GM18870 (cell line): ENCODE data around the gene CREB5.

Source experiments
- ATAC-seq: cut with Tn5 transposase; IDR thresholded peaks from one replicate; pipeline ENCODE4 v1.9.1; 2021; ENCODE audit warnings: moderate library complexity; ENCODE audit not compliant: unreplicated experiment

Gene CREB5

DNA sequence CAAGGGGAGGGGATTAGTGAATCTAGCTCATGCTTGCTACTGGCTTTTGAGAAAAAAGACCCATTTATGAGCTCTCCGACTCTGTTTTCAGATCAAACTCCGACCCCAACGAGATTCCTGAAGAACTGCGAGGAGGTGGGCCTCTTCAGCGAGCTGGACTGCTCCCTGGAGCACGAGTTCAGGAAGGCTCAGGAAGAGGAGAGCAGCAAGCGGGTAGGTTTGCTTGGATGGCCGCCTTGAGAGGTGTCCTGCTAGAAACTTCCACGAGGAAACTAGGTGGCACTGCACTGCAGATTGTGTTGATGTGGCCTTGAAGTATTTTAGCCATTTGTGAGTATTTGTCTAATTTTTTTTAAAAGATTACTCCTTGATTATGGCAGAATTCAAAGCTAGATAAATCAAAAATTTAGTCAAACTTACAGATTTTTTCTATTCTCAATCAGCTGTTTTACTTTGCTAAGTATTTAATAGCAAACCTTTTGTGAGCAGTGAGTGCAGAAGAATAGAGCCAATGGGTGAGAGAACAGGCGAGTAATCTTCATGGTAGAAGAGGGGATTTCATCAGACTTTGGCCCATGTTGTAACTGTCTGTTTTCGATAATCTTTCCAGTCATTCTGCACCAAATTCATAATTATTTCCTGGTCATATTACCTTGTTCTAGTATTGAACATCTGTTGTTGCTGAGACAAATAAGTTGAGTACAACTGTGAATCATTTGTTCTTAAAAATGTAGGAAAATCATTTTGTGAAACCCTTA lies 95.4 kb downstream of the CREB5 start:
- no peak for ATAC-seq

DNA sequence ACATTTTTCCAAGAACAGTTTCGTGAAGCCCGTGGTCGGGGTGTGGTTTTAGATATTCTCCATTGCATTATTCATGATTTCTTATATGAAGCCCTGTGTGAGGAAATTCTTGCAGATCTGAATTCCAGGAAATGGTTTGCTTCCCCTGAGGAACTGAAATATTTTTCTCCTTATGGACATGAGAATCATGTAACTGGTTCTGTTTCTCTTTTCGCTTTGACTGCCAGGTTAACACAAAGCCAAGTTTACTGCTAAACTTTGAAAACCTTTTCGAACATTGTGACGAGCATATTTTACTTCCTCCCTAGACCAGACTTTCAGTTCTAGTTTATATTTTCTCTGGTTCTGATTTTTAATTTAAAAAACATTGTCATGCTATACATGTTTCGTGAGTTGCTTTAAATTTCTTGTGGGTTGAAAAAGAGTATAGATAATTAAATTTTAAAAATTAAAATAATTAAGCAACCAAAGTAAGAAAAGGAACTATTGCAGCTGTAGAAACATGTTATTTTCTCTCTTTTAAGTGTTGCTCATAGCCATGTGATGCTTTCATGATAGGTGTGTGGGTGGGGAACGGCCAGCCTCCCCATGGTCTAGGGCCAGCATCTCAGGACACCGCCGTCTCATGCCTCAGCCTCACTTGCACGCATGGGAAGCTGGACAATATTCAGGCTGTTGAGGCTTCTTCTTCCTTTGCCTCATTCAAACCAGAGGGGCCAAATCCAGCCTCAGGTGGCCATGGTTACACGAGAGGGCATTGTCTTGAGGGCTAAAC lies 97.1 kb downstream of the CREB5 start:
- ATAC-seq: no peak

DNA sequence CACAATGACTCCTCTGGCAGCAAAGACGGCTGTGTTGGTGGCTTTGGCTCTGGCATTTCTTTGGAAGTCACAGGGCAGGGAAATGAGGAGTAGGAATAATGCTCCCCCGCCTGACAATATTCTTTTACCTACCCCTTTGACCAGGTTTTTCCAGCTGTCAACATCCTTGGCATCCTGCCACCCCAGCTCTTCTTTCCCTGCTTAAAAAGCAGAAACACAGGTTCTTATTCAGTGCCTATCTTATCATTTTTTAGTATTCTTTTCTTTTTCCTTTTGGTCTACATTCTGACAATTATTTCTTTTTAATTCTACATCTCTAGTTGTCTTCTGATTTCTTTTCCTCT lies 97.7 kb downstream of the CREB5 start:
- ATAC-seq: no peak

DNA sequence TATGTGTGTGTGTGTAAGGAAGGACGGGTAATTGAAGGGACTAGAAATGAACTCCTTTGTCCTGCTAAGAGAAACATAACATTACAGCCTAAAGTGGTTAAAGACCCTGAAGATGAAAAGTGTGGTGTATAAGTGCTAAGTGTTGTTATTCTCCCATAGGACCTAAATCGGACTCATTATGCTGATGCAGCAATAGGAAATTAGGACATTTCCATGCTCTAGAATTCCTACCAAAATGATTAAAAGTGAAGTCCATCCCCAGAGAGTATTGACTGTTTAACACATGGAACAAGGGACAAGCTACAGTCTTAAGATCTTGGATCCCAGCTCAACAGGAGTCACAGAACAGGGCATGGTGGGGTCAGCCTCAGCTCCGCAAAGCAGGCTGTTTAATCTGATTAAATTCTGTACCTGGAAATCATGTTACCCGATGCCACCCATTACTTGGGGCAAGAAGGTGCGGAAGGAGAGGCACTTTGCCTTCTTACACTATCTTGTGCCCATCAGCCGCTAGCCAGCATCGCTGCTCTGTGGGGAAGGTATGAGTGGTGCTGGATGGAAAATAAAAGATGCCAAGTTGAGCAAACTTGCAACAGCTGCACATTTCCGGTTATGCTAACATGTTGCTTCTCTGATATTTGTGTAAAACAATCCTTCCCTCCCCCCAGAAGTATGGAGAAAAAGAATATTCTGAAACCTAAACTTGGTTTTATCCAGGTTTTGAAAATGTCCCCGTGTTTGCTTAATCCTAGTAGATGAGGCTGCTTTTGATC lies 100.5 kb downstream of the CREB5 start:
- no peak for ATAC-seq

DNA sequence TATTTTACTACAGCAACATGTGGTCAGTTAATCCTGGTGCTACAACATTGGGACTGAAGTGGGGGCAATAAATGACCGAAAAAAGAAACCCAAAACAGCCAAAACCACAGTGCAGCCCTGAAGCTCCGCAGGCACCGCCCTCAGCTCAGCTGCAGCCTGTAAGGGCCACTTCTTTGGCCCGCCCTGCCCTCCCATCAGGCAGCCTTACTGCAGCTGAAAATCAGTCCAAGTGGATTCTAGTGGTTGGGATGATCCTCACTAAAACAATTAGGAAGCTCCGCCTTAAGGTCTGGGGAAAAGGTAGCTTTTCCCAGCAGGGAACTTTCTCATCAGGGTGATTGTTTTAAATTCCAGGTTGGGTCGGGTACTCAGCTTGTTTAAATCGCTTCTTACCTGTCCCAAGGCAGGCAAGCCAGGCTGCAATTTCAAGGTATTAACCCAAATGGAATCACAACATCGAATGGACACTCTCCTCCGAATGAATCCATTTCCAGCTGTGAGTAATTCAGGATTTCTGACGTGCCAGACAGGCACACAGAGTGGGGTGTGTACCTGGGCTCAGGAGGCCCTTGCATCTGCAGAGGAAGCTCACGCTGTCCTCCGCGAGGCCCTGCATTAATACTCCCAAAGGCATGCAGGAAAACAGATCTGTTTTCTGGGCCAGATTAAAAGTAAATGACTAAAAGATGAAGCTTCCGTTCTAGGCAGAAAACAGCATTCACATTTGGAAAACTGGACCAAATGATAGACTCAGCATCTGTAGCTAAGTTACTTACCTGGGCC lies 104.3 kb downstream of the CREB5 start:
- ATAC-seq: no peak

DNA sequence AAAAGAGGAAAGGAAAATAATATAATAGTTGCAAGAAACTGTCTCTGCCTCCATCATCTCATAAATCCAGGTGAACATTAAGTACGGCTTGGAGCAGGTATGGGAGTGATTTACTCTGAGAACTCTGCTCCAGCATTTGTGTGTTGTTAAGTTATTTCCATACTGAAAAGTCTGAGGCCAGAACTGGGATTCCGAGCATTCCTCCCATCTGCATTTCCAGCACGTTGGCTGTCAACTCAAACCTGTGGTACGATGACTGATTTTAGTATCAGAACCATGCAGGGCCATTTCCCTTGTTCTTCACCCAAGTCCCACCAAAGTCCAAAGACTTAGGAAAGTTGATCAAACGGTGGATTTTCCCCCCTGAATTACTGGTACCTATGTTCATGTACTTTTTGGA lies 104.9 kb downstream of the CREB5 start:
- no peak for ATAC-seq

DNA sequence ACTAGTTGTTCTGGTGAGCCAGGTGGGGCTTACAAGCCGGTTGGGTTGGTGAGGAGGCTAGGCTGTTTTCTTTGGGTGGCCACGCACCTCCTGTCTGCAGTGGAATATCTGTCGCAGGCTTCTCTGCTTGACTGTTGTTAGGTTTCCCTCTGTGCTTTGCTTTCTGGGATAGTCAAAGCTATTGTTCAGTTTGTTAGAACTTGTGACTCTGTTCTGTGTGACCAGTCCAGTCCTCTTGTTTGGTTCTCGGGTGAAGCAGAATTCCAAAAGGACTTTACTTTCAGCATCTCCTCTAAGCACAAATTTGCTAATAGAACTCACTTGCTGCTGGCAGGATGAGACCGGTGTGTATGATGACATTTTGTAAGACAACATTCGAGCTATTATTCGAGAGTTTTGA lies 105.3 kb downstream of the CREB5 start:
- no peak for ATAC-seq

DNA sequence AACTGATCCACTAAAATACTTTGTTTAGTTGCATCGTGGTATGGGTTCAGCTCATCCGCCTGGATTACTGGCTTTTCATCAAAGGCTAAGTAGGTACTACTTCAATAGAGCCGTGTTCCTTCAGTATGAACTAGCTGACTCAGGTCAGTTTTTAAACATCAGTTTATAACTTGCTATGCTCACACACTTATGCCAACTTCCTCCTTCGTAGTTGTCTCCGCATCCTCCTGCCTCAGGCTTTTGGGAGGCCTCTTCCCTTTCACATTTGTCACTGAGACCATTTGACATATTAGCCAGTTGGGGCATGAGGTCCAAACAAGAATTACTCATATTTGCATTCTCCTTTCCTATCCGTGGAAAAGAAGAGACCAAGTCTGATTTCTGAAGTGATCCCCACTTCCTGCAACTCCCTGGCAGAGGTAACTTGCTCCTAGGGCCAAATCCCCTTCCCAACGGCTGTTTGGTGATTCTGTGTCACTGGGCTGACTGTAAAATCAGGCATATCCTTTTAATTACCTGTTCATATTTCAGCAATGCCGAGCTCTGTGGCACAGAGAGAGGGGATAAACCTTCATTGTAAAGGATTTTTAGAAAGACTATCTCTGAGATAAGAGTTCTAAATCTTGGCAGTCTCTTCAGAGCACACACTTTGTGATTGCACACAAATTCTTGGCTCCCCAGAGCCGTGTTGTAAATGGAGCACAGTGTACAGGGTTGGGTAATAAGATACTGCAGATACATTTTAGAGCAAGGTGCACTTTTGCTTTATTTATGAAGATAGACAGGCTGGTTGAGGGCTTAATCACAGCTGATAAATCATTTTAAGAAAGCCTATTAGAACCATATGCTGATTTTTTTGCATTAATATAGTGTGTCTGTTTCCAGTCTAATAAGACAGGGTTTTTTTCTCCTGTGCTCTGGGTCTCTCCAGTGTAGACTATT lies 108.0 kb downstream of the CREB5 start:
- ATAC-seq: no peak

DNA sequence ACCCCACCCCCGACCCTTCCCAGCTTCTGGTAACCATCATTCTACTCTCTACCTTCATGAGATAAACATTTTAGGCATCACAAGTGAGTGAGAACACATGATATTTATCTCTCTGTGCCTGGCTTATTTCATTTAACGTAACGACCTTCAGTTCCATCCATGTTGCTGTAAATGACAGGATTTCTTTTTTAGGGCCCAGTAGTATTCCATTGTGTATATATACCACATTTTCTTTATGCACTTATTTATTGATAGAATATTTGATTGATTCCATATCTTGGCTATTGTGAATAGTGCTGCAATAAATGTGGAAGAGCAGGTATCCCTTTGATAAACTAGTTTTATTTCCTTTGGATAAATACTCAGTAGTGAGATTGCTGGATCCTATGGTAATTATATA lies 112.7 kb downstream of the CREB5 start:
- no peak for ATAC-seq

DNA sequence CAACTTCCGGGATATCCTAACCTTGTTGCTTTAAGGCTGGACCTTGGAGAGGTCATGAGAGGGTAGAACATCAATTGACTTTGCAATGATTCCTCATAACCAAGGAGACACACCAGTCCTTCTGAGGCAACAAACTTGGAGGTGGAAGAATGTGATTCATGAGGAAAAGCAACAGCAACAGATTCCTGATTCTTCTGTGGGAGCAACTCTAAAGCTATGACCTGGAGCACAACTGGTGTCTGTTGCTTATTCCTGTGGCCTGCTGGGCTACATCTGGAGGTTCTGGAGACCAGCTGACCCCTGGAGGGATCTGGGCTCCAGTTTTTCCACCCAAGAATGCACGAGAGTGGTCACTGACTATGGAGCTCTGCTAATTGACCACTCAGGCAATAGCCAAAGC lies 116.6 kb downstream of the CREB5 start:
- no peak for ATAC-seq

DNA sequence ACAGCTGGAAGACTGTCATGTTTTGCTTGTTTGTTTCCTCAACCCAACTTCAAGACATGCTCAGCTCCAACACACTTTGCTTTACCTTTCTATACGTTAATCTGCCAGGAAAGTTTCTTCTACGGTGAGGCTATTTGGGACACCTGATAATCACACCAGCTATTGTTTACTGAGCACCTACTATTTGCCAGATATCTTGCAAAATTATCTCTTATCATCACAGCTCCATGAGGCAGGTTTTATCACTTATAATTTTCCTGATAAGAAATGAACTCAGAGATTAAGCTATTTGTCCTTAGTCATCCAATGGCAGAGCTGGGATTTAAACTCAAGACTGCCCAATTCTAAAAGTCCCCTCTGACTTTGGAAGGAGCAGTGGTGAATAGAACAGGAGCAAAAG lies 117.4 kb downstream of the CREB5 start:
- no peak for ATAC-seq

DNA sequence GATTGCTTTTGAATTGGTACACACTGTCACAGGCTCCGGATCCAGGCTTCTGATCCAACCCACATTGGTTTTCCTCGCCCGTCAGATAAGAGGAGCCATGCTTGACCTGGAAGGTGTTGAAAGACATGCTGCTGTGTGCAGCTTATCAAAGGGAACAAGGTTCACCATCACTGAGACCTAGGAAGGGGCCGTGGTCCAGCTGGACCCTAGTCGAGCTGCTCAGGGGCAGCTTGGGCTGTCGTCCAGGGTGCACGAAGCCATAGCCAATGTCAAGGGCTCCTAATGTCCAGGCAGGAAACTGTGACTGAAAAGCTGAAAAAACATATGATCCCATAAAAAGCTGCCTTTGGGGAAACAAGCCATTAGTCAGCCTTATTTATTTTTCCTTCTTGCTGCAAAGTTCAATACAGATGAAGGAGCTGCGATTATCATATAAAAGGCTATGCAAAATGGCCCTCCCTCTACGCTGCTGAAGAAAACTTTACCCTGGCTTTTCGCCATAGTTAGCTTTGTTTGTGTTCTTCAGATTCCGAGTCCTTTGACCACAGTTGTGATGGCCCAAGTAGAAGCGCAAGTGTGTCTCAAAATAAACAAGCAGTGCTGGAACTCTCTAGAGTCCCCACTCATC lies 118.0 kb downstream of the CREB5 start:
- ATAC-seq: no peak

DNA sequence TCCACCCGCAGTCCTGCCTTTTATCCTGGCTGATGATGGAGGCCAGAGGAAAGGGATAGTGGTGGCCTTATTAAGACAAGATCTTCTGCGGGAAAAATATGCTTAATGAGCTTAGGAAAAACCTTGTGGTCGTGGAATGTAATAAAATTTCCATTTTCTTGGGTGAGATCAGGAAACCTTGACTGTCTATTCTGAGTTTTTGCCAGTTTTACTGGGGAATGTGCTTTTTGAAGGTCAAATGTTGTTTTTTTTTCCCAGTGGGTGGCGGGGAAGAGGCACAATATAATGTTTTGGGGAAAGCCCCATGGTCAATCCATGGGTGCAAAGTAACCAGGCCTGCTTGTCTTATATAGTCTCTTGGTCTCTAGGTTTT lies 118.5 kb downstream of the CREB5 start:
- no peak for ATAC-seq

DNA sequence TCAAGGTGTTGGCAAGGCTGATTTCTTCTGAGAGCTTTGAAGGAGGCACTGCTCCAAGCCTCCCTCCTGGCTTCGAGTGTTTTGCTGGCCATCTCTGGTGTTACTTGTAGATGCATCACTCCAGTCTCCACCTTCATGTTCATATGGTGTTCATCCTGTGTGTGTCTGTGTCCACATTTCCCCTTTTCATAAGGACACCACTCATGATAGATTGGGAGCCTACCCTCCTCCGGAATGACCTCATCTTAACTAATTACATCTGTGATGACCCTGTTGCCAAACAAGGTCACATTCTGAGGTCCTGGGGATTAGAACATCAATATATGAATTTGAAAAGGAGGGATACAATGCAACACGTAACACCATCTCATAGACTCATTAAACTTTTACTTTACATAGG lies 119.0 kb downstream of the CREB5 start:
- no peak for ATAC-seq

DNA sequence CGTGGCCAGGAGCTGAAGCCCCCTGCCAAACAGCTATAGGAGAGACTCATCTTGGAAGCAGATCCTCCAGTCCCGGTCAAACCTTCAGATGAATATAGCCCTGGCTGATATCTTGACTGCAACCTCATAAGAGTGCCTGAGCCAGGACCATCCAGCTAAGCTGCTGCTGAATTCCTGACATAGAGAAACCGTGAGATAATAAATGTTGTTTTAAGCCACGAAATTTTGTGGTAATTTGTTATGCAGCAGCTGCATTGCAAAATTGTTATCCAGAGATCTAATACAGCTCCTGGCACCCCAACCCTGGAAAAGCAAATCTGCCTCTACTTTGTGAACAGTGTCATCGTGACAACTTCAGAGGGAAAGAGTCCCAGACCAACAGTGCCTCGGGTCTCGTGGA lies 119.9 kb downstream of the CREB5 start:
- no peak for ATAC-seq

DNA sequence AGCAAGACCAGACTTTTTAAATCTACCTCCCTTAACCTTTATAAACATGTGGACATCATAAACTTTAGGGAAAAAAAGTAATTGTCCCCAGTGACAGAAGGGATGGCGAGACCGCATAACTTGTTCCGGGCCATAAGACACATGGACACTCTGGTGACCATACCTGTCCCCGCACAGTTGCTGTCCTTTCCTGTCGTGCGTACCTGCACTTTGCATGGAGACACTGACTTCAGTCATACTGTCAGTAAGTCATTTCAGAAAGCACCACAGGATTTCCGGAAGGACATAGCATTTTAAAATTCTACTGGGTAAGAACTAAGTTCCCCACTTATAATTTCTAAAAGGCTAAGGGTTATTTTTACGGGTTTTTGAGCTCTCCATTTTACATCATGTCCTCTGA lies 120.9 kb downstream of the CREB5 start:
- no peak for ATAC-seq

DNA sequence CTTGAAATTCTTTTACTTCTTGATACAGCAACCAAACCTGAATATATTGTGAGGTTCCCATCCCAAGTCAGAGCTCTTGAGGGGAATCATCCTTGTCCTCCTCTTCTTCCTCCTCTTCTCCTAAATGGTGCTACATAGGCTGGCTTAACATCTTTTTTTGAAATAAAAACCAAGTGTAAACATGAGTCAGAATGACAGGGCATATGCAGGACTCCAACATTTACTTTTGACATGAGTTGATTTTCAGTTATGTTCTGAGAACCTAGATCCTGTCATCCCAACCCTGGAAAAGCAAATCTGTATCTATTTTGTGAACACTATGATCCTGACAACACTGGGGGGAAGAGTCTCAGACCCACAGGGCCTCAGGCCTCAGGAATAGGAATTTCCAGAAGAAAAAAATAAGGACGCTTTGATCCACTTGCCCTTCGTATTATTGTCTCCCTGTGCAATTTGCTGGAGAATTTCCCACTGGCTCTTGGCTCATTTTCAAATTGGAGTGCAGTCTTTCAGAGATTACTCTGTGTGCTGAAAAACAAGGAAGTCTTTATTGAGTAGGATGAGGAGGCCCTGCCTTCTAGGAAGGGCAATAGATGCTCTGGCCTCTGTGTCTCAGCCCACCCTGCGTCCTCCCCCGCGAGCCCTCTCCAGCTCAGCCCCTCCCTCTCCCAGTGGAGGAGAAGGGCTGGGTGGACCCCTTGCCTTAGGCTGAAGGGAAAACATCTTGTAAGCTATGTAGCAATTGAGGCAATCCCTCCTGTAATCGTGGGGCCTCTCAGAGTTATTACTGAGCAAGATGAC lies 121.6 kb downstream of the CREB5 start:
- no peak for ATAC-seq

DNA sequence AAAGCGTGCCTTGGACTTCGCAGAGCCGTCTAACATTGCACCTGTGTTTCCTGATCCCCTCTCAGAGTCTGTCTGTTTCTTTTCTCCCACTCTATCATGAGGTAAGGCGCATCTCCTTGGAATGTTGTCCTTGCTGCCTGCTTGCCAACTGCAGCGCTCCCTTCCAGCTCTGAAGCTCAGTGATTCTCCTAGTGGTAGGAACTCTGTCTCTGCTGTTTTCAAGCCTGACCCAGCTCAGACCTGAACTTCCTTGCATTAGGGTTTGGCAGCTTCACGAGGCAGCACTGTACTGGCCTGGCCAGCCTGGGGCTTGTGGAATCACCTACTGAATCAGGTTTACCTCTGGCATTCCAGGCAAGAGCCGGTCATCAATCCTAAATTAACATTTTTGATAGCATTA lies 123.9 kb downstream of the CREB5 start:
- ATAC-seq: no peak
